Transverse colon (tissue), 4 donors: ENCODE data around the gene LCORL. TPM values are rescaled to one million over a fixed set of nuclear protein-coding genes. Genes with fewer than 3 reads are reported as not detected.

Source experiments
- DNase-seq: peaks from one replicate; pipeline ENCODE4 v3.0.0-alpha.2; 2019
- H3K27ac ChIP-seq, 4 donors: fragments of 200-600 bp; sonication (generic); 2 replicates each; pipeline ENCODE4 v1.5.1; 2016 to 2018; ENCODE audit warnings: inconsistent platforms in 4 of 4
- H3K27me3 ChIP-seq: fragments of 200-600 bp; sonication (generic); 2 replicates; pipeline ENCODE4 v1.5.1; 2017; ENCODE audit warnings: inconsistent platforms
- H3K36me3 ChIP-seq, 4 donors: fragments of 200-600 bp; sonication (generic); 2 replicates each; pipeline ENCODE4 v1.5.1; 2017 to 2019; ENCODE audit warnings: inconsistent platforms in 4 of 4
- H3K4me1 ChIP-seq, 4 donors: fragments of 200-600 bp; sonication (generic); 2 replicates each; pipeline ENCODE4 v1.5.1; 2017 to 2020; ENCODE audit warnings: inconsistent platforms in 4 of 4
- H3K4me3 ChIP-seq, 4 donors: fragments of 200-600 bp; sonication (generic); 1 replicate in 1 of 4; 2 replicates in 3 of 4; pipeline versions ENCODE4 v1.5.1 to v1.6.1; 2017 to 2019; ENCODE audit warnings: inconsistent platforms in 4 of 4
- H3K9me3 ChIP-seq, 2 donors: fragments of 200-600 bp; sonication (generic); 2 replicates each; pipeline ENCODE4 v1.5.1; 2017 to 2019; ENCODE audit warnings: inconsistent platforms in 2 of 2
- EP300 ChIP-seq: sonication (generic); formaldehyde crosslinking; IDR thresholded peaks from one replicate; pipeline ENCODE4 v1.6.1; 2017; ENCODE audit warnings: antibody characterized with exemption, low read depth
- POLR2A ChIP-seq: fragments of 450-650 bp; IDR thresholded peaks from one replicate; pipeline ENCODE4 v1.6.1; 2016; ENCODE audit warnings: antibody characterized with exemption, mild to moderate bottlenecking, moderate library complexity
- POLR2AphosphoS5 ChIP-seq, 3 donors: sonication (generic); formaldehyde crosslinking; IDR thresholded peaks; one replicate each; pipeline ENCODE4 v1.6.1; 2016; ENCODE audit warnings: antibody characterized with exemption in 3 of 3
- WGBS, 2 donors: methylation state at CpG; one replicate each; pipeline ENCODE4 v1.1.5; 2018; ENCODE audit warnings: low coverage in 1 of 2; 5-methylcytosine and 5-hydroxymethylcytosine counted together
- in situ Hi-C, 4 donors: fragments of 200-750 bp; cut with MboI; loops; one replicate each; pipeline versions ENCODE4 v1.15.0 to v1.15.1; 2017; ENCODE audit warnings: low sequenced_read_pairs in 3 of 4, low pct_ligation_motif_present in 1 of 4, low pct_unique_long_range_greater_than_20kb in 1 of 4
- intact Hi-C: fragments of 100-400 bp; cut with DNase I; formaldehyde crosslinking; loops from one replicate; pipeline ENCODE4 v1.15.1; 2023; ENCODE audit warnings: low total_unique reads
- total RNA-seq, 4 donors: library from RNA; depleted of rRNA; stranded (reverse); fragments of >200 nt; gene quantifications; one replicate each; pipeline ENCODE4 v1.1.0, GENCODE V29; 2016
- TF ChIP-seq, protein P1 (sequence below), 5 experiments: fragments of 200-600 bp in 3 of 5; fragments of 450-650 bp in 2 of 5; sonication (generic) in 3 of 5; IDR thresholded peaks; 1 replicate in 2 of 5; 2 replicates in 3 of 5; pipeline ENCODE4 v1.5.1; 2016 to 2017; ENCODE audit warnings: antibody characterized with exemption in 5 of 5, inconsistent platforms in 3 of 5, mild to moderate bottlenecking in 2 of 5, moderate library complexity in 1 of 5

LCORL gene
- total RNA-seq, 4 donors from 2014 or later = 14.7 to 162 (median 28.5) TPM

DNA sequence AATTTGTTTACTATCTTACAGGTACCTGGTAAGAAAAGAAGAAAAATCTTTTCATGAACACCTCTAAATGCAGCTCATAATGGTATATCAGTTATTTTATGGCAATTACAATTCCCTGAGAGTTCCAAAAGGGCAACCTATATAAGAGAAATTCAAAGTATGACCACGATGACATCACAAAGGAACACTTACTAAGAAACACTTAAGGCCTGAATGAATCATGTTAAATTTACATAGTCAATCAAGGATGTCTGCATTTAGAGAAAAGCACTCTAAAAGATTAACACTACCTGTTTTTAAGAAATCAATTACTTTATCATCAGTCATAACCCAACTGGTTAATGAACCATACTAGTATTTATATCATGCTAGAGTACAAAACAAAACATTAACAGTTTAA, 63.9 kb downstream of the LCORL start:
- Histone ChIP-seq H3K4me3 (no peak overlapping the region), H3K27me3 (no peaks in the 10 kb centered on the region), H3K27ac (no peak overlapping the region), H3K4me1 (no peaks in the 10 kb centered on the region), H3K9me3 (no peaks in the 10 kb centered on the region), H3K36me3 (peaks cover 0 to 36% (median 1%) of the 10 kb centered on the region in 4 donors)
- no peak for TF ChIP-seq POLR2A
- TF ChIP-seq, protein P1, sequence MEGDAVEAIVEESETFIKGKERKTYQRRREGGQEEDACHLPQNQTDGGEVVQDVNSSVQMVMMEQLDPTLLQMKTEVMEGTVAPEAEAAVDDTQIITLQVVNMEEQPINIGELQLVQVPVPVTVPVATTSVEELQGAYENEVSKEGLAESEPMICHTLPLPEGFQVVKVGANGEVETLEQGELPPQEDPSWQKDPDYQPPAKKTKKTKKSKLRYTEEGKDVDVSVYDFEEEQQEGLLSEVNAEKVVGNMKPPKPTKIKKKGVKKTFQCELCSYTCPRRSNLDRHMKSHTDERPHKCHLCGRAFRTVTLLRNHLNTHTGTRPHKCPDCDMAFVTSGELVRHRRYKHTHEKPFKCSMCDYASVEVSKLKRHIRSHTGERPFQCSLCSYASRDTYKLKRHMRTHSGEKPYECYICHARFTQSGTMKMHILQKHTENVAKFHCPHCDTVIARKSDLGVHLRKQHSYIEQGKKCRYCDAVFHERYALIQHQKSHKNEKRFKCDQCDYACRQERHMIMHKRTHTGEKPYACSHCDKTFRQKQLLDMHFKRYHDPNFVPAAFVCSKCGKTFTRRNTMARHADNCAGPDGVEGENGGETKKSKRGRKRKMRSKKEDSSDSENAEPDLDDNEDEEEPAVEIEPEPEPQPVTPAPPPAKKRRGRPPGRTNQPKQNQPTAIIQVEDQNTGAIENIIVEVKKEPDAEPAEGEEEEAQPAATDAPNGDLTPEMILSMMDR (IDR thresholded peaks at IDR 0.05) = no peak
- TF ChIP-seq POLR2AphosphoS5 (IDR thresholded peaks at IDR 0.05) = no peak
- TF ChIP-seq EP300 = no peak
- no peak for DNase-seq
- intact Hi-C loops (no loop called here), in situ Hi-C loops (no loop called here)
- 93 to 100% methylated on average over 1 of the region's 1 CpG for WGBS, 2 donors

DNA sequence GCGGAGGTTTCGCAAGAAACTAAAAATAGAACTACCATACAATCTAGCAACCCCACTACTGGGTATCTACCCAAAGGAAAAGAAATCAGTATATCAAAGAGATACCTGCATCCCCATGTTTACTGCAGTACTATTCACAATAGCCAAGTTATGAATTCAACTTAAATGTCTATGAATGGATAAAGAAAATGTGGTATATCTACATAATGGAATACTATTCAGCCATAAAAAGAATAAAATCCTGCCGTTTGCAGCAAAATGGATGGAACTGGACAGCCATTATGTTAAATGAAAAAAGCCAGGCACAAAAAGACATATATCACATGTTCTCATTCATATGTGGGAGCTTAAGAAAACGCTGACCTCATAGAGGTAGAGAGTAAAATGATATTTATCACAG, 65.3 kb downstream of the LCORL start:
- peaks cover 0 to 24% (median 1%) of the 10 kb centered on the region in 4 donors for H3K36me3 ChIP-seq
- no peaks in the 10 kb centered on the region for H3K27me3 ChIP-seq
- H3K9me3 ChIP-seq = no peaks in the 10 kb centered on the region
- H3K4me1 ChIP-seq = no peaks in the 10 kb centered on the region
- no peak for DNase-seq
- intact Hi-C loops (no loop called here), in situ Hi-C loops (no loop called here)
- no peak overlapping the region for H3K4me3 ChIP-seq
- WGBS, 2 donors = 96 to 98% methylated on average over 4 of the region's 4 CpGs
- no peak overlapping the region for H3K27ac ChIP-seq
- no peak for TF ChIP-seq POLR2AphosphoS5 (IDR thresholded peaks at IDR 0.05)
- TF ChIP-seq POLR2A = no peak
- TF ChIP-seq, protein P1 (IDR thresholded peaks at IDR 0.05) = no peak
- TF ChIP-seq EP300 = no peak

DNA sequence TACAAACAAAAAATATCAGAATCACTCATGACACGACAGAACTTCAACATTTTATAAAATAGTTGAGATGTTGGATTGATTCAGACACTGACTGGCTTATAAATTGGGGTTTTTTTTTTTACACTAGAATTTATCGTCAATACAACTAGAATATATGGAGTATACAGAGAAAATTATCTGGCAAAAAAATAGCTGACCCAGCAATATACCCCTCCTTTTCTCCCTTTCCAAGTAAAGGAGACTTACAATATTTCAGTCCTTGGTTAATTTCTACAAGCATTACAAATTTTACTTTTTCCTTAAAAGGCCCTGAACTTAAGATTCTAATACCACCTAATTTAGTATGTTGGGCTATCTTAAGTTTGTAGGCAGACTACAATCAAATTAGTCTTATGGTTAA, 76.3 kb downstream of the LCORL start:
- TF ChIP-seq, protein P1 (IDR thresholded peaks at IDR 0.05) = no peak
- no peak for TF ChIP-seq POLR2AphosphoS5 (IDR thresholded peaks at IDR 0.05)
- in situ Hi-C loops (no loop called here), intact Hi-C loops (no loop called here)
- H3K4me1 ChIP-seq = no peaks in the 10 kb centered on the region
- WGBS, 2 donors = 96 to 100% methylated on average over 2 of the region's 2 CpGs
- H3K27ac ChIP-seq = no peak overlapping the region
- no peaks in the 10 kb centered on the region for H3K9me3 ChIP-seq
- DNase-seq = no peak
- no peak overlapping the region for H3K4me3 ChIP-seq
- H3K36me3 ChIP-seq = no peaks in the 10 kb centered on the region
- H3K27me3 ChIP-seq = no peaks in the 10 kb centered on the region

DNA sequence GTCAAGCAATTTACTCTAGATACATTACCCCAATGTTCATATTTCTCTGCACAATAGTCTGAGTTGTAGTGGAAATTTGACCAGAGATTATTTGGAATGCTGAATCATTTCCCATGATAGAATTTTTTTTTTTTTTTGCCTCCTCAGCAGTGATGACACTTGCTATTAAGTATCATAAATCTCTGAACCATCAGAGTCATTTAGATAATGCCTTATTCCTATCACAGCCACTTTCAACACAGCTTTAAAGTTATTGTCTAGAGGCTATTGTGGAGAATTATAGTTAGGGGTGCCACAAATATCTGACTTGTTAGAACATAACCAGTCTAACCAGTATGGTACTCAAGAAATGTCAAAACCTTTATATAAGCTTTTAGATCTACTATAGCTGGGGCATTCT, 79.8 kb downstream of the LCORL start:
- intact Hi-C loops = no loop called here
- no peaks in the 10 kb centered on the region for H3K4me1 ChIP-seq
- in situ Hi-C loops = no loop called here

More for the DNA sequence above, 79.8 kb downstream of the LCORL start:
- Histone ChIP-seq H3K27me3 (no peaks in the 10 kb centered on the region), H3K36me3 (no peaks in the 10 kb centered on the region), H3K4me3 (no peak overlapping the region), H3K9me3 (no peaks in the 10 kb centered on the region), H3K27ac (no peak overlapping the region)
- no peak for DNase-seq
- TF ChIP-seq, protein P1 (IDR thresholded peaks at IDR 0.05) = no peak
- TF ChIP-seq EP300 (no peak), POLR2A (no peak), POLR2AphosphoS5 (IDR thresholded peaks at IDR 0.05) (no peak)
